ENCODE data around the gene INTS2.

- no peak for TF ChIP-seq CTCF (IDR thresholded peaks at IDR 0.05)
- TF ChIP-seq EZH2 (IDR thresholded peaks at IDR 0.05; ENCODE audit: borderline replicate concordance, insufficient read depth, low read depth, low read length, poor library complexity, severe bottlenecking), result no peak
These were observed 80.9 kb downstream of the INTS2 start for GRCh38 chr17:61846761-61847375.

Data from B cell (primary cell).